Keratinocyte (primary cell): ENCODE measurements around the gene NPS.

Experiments
- EZH2 ChIP-seq: IDR thresholded peaks from one replicate; pipeline ENCODE4 v1.6.1; 2012; ENCODE audit warnings: inconsistent platforms, mild to moderate bottlenecking, low read length, moderate library complexity
- TF ChIP-seq, protein P1 (sequence below), 3 experiments: IDR thresholded peaks in 1 of 3; conservative IDR thresholded peaks in 1 of 3; optimal IDR thresholded peaks in 1 of 3; 2 replicates in 2 of 3; 3 replicates in 1 of 3; pipeline versions ENCODE3 to v1.5.1; 2011; ENCODE audit warnings: low read length in 3 of 3, mild to moderate bottlenecking in 3 of 3, moderate library complexity in 2 of 3, control low read depth in 1 of 3, inconsistent platforms in 1 of 3; ENCODE audit not compliant: insufficient read depth in 2 of 3; ENCODE audit errors: extremely low read depth in 1 of 3

DNA sequence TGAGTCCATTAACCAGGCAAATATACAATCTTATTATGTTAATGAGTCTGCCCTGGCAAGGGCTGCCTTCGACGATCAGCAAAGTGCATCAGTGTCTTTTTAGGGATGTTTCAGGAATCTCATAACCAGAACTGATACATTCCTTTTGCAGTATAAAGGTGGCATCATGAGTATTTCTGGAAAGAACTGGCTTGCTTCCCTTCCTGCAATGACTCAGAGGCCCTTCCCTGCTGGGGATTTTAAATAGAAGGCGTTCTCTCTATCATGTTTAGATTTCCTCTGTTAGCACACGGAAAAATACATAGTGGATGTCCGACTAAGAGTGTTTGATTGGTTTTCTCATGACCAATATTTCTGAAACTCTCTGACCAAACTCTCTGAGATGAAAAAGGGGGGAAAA, 1.8 kb downstream of the NPS start:
- TF ChIP-seq, protein P1, sequence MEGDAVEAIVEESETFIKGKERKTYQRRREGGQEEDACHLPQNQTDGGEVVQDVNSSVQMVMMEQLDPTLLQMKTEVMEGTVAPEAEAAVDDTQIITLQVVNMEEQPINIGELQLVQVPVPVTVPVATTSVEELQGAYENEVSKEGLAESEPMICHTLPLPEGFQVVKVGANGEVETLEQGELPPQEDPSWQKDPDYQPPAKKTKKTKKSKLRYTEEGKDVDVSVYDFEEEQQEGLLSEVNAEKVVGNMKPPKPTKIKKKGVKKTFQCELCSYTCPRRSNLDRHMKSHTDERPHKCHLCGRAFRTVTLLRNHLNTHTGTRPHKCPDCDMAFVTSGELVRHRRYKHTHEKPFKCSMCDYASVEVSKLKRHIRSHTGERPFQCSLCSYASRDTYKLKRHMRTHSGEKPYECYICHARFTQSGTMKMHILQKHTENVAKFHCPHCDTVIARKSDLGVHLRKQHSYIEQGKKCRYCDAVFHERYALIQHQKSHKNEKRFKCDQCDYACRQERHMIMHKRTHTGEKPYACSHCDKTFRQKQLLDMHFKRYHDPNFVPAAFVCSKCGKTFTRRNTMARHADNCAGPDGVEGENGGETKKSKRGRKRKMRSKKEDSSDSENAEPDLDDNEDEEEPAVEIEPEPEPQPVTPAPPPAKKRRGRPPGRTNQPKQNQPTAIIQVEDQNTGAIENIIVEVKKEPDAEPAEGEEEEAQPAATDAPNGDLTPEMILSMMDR (optimal IDR thresholded peaks at IDR 0.05 in 1 of 3, IDR thresholded peaks at IDR 0.05 in 1 of 3, conservative IDR thresholded peaks at IDR 0.05 in 1 of 3; ENCODE audit: extremely low read depth in 1 of 3, insufficient read depth in 2 of 3, low read length in 3 of 3), result no peak
- TF ChIP-seq EZH2, result no peak
